PFSK-1 (cell line): ENCODE data around the gene RNF7.

Experiments
- POLR2AphosphoS5 ChIP-seq: IDR thresholded peaks from 2 replicates; pipeline ENCODE4 v1.6.1; 2012; ENCODE audit warnings: low read depth, mild to moderate bottlenecking, control low read depth, low read length, moderate library complexity
- SIN3A ChIP-seq: IDR thresholded peaks from 2 replicates; pipeline ENCODE4 v1.6.1; 2012; ENCODE audit warnings: mild to moderate bottlenecking, low read length, moderate library complexity, borderline replicate concordance; ENCODE audit not compliant: insufficient read depth
- TAF1 ChIP-seq: IDR thresholded peaks from 2 replicates; pipeline ENCODE4 v1.6.1; 2012; ENCODE audit warnings: low read length, control low read depth, borderline replicate concordance; ENCODE audit not compliant: insufficient read depth
- TF ChIP-seq, protein P1 (sequence below), 2 experiments: IDR thresholded peaks; 2 replicates each; pipeline versions ENCODE4 v1.6.1 to v1.8.0; 2011 to 2012; ENCODE audit warnings: low read depth in 2 of 2, low read length in 2 of 2, control low read depth in 1 of 2, inconsistent platforms in 1 of 2, mild to moderate bottlenecking in 1 of 2, moderate library complexity in 1 of 2; ENCODE audit not compliant: insufficient read depth in 1 of 2

- TF ChIP-seq POLR2AphosphoS5 (no peak), SIN3A (no peak), TAF1 (no peak)
- TF ChIP-seq, protein P1, sequence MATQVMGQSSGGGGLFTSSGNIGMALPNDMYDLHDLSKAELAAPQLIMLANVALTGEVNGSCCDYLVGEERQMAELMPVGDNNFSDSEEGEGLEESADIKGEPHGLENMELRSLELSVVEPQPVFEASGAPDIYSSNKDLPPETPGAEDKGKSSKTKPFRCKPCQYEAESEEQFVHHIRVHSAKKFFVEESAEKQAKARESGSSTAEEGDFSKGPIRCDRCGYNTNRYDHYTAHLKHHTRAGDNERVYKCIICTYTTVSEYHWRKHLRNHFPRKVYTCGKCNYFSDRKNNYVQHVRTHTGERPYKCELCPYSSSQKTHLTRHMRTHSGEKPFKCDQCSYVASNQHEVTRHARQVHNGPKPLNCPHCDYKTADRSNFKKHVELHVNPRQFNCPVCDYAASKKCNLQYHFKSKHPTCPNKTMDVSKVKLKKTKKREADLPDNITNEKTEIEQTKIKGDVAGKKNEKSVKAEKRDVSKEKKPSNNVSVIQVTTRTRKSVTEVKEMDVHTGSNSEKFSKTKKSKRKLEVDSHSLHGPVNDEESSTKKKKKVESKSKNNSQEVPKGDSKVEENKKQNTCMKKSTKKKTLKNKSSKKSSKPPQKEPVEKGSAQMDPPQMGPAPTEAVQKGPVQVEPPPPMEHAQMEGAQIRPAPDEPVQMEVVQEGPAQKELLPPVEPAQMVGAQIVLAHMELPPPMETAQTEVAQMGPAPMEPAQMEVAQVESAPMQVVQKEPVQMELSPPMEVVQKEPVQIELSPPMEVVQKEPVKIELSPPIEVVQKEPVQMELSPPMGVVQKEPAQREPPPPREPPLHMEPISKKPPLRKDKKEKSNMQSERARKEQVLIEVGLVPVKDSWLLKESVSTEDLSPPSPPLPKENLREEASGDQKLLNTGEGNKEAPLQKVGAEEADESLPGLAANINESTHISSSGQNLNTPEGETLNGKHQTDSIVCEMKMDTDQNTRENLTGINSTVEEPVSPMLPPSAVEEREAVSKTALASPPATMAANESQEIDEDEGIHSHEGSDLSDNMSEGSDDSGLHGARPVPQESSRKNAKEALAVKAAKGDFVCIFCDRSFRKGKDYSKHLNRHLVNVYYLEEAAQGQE (IDR thresholded peaks at IDR 0.05; ENCODE audit: insufficient read depth in 1 of 2, low read depth in 2 of 2, low read length in 2 of 2), result no peak
Measured at GRCh38 chr3:141790171-141790570, 52.1 kb downstream of the RNF7 start.
